GM23338 (cell line): Measurements from ENCODE around the gene CD226. TPM values are rescaled to one million over a fixed set of nuclear protein-coding genes. Genes with fewer than 3 reads are reported as not detected.

Experiments used
- ATAC-seq: fragments of 200-7000 bp; cut with Tn5 transposase; 3 replicates; pipeline ENCODE4 v1.9.1; 2020
- DNase-seq: peaks from one replicate; pipeline ENCODE4 v3.0.0-alpha.2; 2015; ENCODE audit warnings: low spot score
- H2AFZ ChIP-seq: fragments of 200-600 bp; sonication (generic); 2 replicates; pipeline ENCODE4 v1.8.0; 2016; ENCODE audit warnings: antibody characterized with exemption, mild to moderate bottlenecking, moderate library complexity
- H3F3A ChIP-seq: fragments of 200-600 bp; sonication (generic); replicated peaks from 2 replicates; pipeline ENCODE4 v1.8.0; 2017; ENCODE audit warnings: antibody characterized with exemption, mixed run types, low read depth
- H3K27ac ChIP-seq: fragments of 200-600 bp; sonication (generic); 2 replicates; pipeline ENCODE4 v1.6.1; 2016; ENCODE audit warnings: low read depth
- H3K27me3 ChIP-seq: fragments of 200-600 bp; sonication (generic); 2 replicates; pipeline ENCODE4 v1.8.0; 2016; ENCODE audit warnings: mild to moderate bottlenecking, mixed run types, moderate library complexity; ENCODE audit not compliant: insufficient read depth
- H3K36me3 ChIP-seq: fragments of 200-600 bp; sonication (generic); 2 replicates; pipeline ENCODE4 v1.8.0; 2016; ENCODE audit warnings: mild to moderate bottlenecking; ENCODE audit not compliant: insufficient read depth
- H3K4me1 ChIP-seq: fragments of 200-600 bp; sonication (generic); 2 replicates; pipeline ENCODE4 v1.8.0; 2016; ENCODE audit warnings: mild to moderate bottlenecking, moderate library complexity; ENCODE audit not compliant: insufficient read depth
- H3K4me2 ChIP-seq: fragments of 200-600 bp; sonication (generic); 2 replicates; pipeline ENCODE4 v1.7.1; 2017; ENCODE audit warnings: mixed run types
- H3K4me3 ChIP-seq: fragments of 200-600 bp; sonication (generic); 2 replicates; pipeline ENCODE4 v1.6.1; 2016; ENCODE audit warnings: mixed run types
- H3K79me2 ChIP-seq: fragments of 200-600 bp; sonication (generic); replicated peaks from 2 replicates; pipeline ENCODE4 v1.8.0; 2017; ENCODE audit warnings: mild to moderate bottlenecking; ENCODE audit not compliant: insufficient read depth
- H3K9me2 ChIP-seq: fragments of 200-600 bp; sonication (generic); 2 replicates; pipeline ENCODE4 v1.8.0; 2017; ENCODE audit not compliant: insufficient read depth
- H4K20me1 ChIP-seq: fragments of 200-600 bp; sonication (generic); replicated peaks from 2 replicates; pipeline ENCODE4 v1.8.0; 2017; ENCODE audit warnings: mild to moderate bottlenecking; ENCODE audit not compliant: insufficient read depth
- H3K27ac Mint-ChIP-seq: 2 replicates; pipeline ENCODE4 v1.8.0; 2020; ENCODE audit warnings: inconsistent platforms, mild to moderate bottlenecking, moderate library complexity, mixed read lengths
- H3K27me3 Mint-ChIP-seq: 3 replicates; pipeline ENCODE4 v1.8.0; 2022; ENCODE audit warnings: low read depth, mild to moderate bottlenecking, moderate library complexity, mixed read lengths, inconsistent platforms; ENCODE audit not compliant: insufficient read depth, poor library complexity
- H3K36me3 Mint-ChIP-seq: 3 replicates; pipeline ENCODE4 v1.8.0; 2021; ENCODE audit warnings: low read depth, mild to moderate bottlenecking, inconsistent platforms, moderate library complexity, mixed read lengths
- H3K4me1 Mint-ChIP-seq: 3 replicates; pipeline ENCODE4 v1.8.0; 2020; ENCODE audit warnings: mild to moderate bottlenecking, inconsistent platforms, mixed read lengths
- H3K4me3 Mint-ChIP-seq: 3 replicates; pipeline ENCODE4 v1.8.0; 2021; ENCODE audit warnings: moderate library complexity, mild to moderate bottlenecking, inconsistent platforms, mixed read lengths
- H3K9me3 Mint-ChIP-seq: 3 replicates; pipeline ENCODE4 v1.8.0; 2020; ENCODE audit warnings: moderate library complexity, mild to moderate bottlenecking, inconsistent platforms, mixed read lengths
- CREB1 ChIP-seq: fragments of 250-450 bp; sonication (Bioruptor Pico); IDR thresholded peaks from 2 replicates; pipeline ENCODE4 v1.5.0; 2020; ENCODE audit warnings: low read depth, mild to moderate bottlenecking, moderate library complexity
- EZH2phosphoT487 ChIP-seq: fragments of 200-600 bp; sonication (generic); IDR thresholded peaks from one replicate; pipeline ENCODE4 v1.8.1; 2018; ENCODE audit warnings: antibody characterized with exemption; ENCODE audit not compliant: unreplicated experiment
- ZNF114 ChIP-seq: fragments of 250-450 bp; sonication (Bioruptor Pico); IDR thresholded peaks from 2 replicates; pipeline ENCODE4 v1.5.0; 2020; ENCODE audit warnings: mild to moderate bottlenecking, moderate library complexity
- polyA plus RNA-seq: library from polyadenylated mRNA; unstranded; fragments of >200 nt; fragmentation: Nextera tagmentation; extraction: Ambion mirVana; gene quantifications from 2 replicates; pipeline ENCODE4 v1.2.1, GENCODE V29; 2016
- total RNA-seq: library from RNA; depleted of rRNA; stranded (reverse); fragments of >200 nt; shearing (Covaris generic); gene quantifications from 2 replicates; pipeline ENCODE4 v1.2.3, GENCODE V29; 2014
- TF ChIP-seq, protein P1 (sequence below): IDR thresholded peaks from 2 replicates; pipeline ENCODE4 v1.6.1; 2016; ENCODE audit warnings: antibody characterized with exemption
- TF ChIP-seq, protein P2 (sequence below), 2 experiments: fragments of 200-600 bp in 1 of 2; sonication (generic) in 1 of 2; conservative IDR thresholded peaks; 2 replicates each; pipeline versions ENCODE4 v1.5.1 to v1.6.1; 2016 to 2017; ENCODE audit warnings: antibody characterized with exemption in 2 of 2, low read depth in 2 of 2, mild to moderate bottlenecking in 2 of 2, moderate library complexity in 1 of 2
- TF ChIP-seq, protein P3 (sequence below): fragments of 250-450 bp; sonication (Bioruptor Pico); IDR thresholded peaks from 2 replicates; pipeline ENCODE4 v1.5.0; 2020; ENCODE audit warnings: mild to moderate bottlenecking, moderate library complexity

Gene CD226
- total and polyA plus RNA-seq, 2 experiments from 2014 or later: not detected

DNA sequence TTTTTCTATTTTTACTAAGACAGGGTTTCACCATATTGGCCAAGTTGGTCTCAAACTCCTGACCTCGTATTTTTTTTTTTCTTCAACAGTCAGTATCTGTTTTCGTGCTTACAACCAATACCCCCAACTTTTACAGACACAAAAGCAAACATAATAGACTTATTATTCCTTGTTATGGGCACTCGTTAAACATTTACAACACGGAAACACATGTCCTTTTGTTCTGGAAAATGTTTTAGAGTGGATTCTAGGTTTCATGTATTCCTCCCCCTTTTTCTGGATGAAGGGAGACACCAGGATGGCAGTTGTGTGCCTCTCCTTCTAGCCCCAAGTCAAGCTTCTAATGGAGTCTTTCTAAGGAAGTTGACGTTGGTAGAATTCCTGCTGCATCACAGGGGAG is 88.8 kb downstream of the CD226 start:
- Mint-ChIP-seq H3K27ac (no peak overlapping the region), H3K4me1 (0 out of 3 replicates have a peak, but pooled peaks cover 2% of the 10 kb centered on the region), H3K36me3 (no peaks in the 10 kb centered on the region), H3K9me3 (no peaks in the 10 kb centered on the region), H3K4me3 (no peak overlapping the region), H3K27me3 (no peaks in the 10 kb centered on the region)
- ATAC-seq: no peak
- Histone ChIP-seq H3K4me3 (no peak overlapping the region), H3K9me2 (no peaks in the 10 kb centered on the region), H3K36me3 (no peaks in the 10 kb centered on the region), H2AFZ (no peak overlapping the region), H3K27me3 (no peaks in the 10 kb centered on the region), H3K79me2 (no peaks in the 10 kb centered on the region), H3K4me2 (no peak overlapping the region), H3K4me1 (no peaks in the 10 kb centered on the region), H3K27ac (no peak overlapping the region), H4K20me1 (no peaks in the 10 kb centered on the region), H3F3A (no peaks in the 10 kb centered on the region)
- no peak for TF ChIP-seq EZH2phosphoT487
- no peak for TF ChIP-seq ZNF114 (CRISPR knock-in tag)
- no peak for TF ChIP-seq CREB1 (CRISPR knock-in tag)
- TF ChIP-seq, protein P1, sequence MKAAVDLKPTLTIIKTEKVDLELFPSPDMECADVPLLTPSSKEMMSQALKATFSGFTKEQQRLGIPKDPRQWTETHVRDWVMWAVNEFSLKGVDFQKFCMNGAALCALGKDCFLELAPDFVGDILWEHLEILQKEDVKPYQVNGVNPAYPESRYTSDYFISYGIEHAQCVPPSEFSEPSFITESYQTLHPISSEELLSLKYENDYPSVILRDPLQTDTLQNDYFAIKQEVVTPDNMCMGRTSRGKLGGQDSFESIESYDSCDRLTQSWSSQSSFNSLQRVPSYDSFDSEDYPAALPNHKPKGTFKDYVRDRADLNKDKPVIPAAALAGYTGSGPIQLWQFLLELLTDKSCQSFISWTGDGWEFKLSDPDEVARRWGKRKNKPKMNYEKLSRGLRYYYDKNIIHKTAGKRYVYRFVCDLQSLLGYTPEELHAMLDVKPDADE: no peak
- TF ChIP-seq, protein P2, sequence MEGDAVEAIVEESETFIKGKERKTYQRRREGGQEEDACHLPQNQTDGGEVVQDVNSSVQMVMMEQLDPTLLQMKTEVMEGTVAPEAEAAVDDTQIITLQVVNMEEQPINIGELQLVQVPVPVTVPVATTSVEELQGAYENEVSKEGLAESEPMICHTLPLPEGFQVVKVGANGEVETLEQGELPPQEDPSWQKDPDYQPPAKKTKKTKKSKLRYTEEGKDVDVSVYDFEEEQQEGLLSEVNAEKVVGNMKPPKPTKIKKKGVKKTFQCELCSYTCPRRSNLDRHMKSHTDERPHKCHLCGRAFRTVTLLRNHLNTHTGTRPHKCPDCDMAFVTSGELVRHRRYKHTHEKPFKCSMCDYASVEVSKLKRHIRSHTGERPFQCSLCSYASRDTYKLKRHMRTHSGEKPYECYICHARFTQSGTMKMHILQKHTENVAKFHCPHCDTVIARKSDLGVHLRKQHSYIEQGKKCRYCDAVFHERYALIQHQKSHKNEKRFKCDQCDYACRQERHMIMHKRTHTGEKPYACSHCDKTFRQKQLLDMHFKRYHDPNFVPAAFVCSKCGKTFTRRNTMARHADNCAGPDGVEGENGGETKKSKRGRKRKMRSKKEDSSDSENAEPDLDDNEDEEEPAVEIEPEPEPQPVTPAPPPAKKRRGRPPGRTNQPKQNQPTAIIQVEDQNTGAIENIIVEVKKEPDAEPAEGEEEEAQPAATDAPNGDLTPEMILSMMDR (conservative IDR thresholded peaks at IDR 0.05; ENCODE audit: low read depth in 2 of 2): no peak
- TF ChIP-seq, protein P3, sequence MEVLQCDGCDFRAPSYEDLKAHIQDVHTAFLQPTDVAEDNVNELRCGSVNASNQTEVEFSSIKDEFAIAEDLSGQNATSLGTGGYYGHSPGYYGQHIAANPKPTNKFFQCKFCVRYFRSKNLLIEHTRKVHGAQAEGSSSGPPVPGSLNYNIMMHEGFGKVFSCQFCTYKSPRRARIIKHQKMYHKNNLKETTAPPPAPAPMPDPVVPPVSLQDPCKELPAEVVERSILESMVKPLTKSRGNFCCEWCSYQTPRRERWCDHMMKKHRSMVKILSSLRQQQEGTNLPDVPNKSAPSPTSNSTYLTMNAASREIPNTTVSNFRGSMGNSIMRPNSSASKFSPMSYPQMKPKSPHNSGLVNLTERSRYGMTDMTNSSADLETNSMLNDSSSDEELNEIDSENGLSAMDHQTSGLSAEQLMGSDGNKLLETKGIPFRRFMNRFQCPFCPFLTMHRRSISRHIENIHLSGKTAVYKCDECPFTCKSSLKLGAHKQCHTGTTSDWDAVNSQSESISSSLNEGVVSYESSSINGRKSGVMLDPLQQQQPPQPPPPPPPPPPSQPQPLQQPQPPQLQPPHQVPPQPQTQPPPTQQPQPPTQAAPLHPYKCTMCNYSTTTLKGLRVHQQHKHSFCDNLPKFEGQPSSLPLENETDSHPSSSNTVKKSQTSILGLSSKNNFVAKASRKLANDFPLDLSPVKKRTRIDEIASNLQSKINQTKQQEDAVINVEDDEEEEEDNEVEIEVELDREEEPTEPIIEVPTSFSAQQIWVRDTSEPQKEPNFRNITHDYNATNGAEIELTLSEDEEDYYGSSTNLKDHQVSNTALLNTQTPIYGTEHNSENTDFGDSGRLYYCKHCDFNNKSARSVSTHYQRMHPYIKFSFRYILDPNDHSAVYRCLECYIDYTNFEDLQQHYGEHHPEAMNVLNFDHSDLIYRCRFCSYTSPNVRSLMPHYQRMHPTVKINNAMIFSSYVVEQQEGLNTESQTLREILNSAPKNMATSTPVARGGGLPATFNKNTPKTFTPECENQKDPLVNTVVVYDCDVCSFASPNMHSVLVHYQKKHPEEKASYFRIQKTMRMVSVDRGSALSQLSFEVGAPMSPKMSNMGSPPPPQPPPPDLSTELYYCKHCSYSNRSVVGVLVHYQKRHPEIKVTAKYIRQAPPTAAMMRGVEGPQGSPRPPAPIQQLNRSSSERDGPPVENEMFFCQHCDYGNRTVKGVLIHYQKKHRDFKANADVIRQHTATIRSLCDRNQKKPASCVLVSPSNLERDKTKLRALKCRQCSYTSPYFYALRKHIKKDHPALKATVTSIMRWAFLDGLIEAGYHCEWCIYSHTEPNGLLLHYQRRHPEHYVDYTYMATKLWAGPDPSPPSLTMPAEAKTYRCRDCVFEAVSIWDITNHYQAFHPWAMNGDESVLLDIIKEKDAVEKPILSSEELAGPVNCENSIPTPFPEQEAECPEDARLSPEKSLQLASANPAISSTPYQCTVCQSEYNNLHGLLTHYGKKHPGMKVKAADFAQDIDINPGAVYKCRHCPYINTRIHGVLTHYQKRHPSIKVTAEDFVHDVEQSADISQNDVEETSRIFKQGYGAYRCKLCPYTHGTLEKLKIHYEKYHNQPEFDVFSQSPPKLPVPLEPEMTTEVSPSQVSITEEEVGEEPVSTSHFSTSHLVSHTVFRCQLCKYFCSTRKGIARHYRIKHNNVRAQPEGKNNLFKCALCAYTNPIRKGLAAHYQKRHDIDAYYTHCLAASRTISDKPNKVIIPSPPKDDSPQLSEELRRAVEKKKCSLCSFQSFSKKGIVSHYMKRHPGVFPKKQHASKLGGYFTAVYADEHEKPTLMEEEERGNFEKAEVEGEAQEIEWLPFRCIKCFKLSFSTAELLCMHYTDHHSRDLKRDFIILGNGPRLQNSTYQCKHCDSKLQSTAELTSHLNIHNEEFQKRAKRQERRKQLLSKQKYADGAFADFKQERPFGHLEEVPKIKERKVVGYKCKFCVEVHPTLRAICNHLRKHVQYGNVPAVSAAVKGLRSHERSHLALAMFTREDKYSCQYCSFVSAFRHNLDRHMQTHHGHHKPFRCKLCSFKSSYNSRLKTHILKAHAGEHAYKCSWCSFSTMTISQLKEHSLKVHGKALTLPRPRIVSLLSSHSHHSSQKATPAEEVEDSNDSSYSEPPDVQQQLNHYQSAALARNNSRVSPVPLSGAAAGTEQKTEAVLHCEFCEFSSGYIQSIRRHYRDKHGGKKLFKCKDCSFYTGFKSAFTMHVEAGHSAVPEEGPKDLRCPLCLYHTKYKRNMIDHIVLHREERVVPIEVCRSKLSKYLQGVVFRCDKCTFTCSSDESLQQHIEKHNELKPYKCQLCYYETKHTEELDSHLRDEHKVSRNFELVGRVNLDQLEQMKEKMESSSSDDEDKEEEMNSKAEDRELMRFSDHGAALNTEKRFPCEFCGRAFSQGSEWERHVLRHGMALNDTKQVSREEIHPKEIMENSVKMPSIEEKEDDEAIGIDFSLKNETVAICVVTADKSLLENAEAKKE (CRISPR knock-in tag): no peak
- DNase-seq: no peak
